Heart left ventricle (tissue), 16 donors: ENCODE results near the gene PALLD. TPM values are rescaled to one million over a fixed set of nuclear protein-coding genes. Genes with fewer than 3 reads are reported as not detected.
A peak's percentile ranks its signal among the peaks of the same experiment; 100 is the strongest.

Experiments
- ATAC-seq, 4 donors: fragments of 200-7000 bp; cut with Tn5 transposase; one replicate each; pipeline ENCODE4 v1.9.1; 2020 to 2022; ENCODE audit warnings: moderate library complexity in 4 of 4, mild to moderate bottlenecking in 3 of 4, moderate number of reproducible peaks in 1 of 4
- DNase-seq, 5 donors: peaks; one replicate each; pipeline ENCODE4 v3.0.0-alpha.2; 2020
- H3K27ac ChIP-seq, 12 donors: fragments of 200-600 bp; sonication (generic) in 4 of 12; one replicate each; pipeline versions ENCODE4 v1.5.0 to v1.8.0; 2016 to 2022; ENCODE audit warnings: mild to moderate bottlenecking in 2 of 12
- H3K27me3 ChIP-seq, 9 donors: fragments of 200-600 bp; sonication (generic) in 2 of 9; one replicate each; pipeline versions ENCODE4 v1.5.1 to v1.8.0; 2016 to 2022; ENCODE audit warnings: mild to moderate bottlenecking in 3 of 9
- H3K36me3 ChIP-seq, 9 donors: fragments of 200-600 bp; sonication (generic) in 2 of 9; one replicate each; pipeline versions ENCODE4 v1.5.0 to v1.8.0; 2018 to 2022; ENCODE audit warnings: mild to moderate bottlenecking in 2 of 9
- H3K4me1 ChIP-seq, 12 donors: fragments of 200-600 bp; sonication (generic) in 4 of 12; one replicate each; pipeline versions ENCODE4 v1.5.0 to v1.8.0; 2016 to 2022; ENCODE audit warnings: mild to moderate bottlenecking in 3 of 12
- H3K4me3 ChIP-seq, 12 donors: fragments of 200-600 bp; sonication (generic) in 4 of 12; one replicate each; pipeline versions ENCODE4 v1.5.0 to v1.8.0; 2017 to 2022; ENCODE audit warnings: mild to moderate bottlenecking in 9 of 12, moderate library complexity in 4 of 12
- H3K9me3 ChIP-seq, 12 donors: fragments of 200-600 bp; sonication (generic) in 4 of 12; one replicate each; pipeline versions ENCODE4 v1.5.0 to v1.8.0; 2016 to 2022; ENCODE audit warnings: mild to moderate bottlenecking in 1 of 12
- POLR2A ChIP-seq, 2 donors: fragments of 450-650 bp; IDR thresholded peaks; one replicate each; pipeline ENCODE4 v1.6.1; 2017; ENCODE audit warnings: antibody characterized with exemption in 2 of 2, mild to moderate bottlenecking in 2 of 2, moderate library complexity in 2 of 2
- WGBS, 4 donors: extraction: QIAGEN DNeasy Blood & Tissue Kit in 2 of 4; methylation state at CpG; one replicate each; pipeline versions ENCODE4 v1.1.5 to v1.1.7; 2013 to 2018; 5-methylcytosine and 5-hydroxymethylcytosine counted together
- intact Hi-C, 10 donors: fragments of 100-400 bp; cut with DNase I; formaldehyde crosslinking; loops; one replicate each; pipeline versions ENCODE4 v1.11.1 to v1.14.2; 2022
- polyA plus RNA-seq, 2 donors: library from polyadenylated mRNA; stranded (reverse); fragments of 200-250 nt; gene quantifications; one replicate each; pipeline ENCODE4 v1.2.3, GENCODE V29; 2013
- total RNA-seq, 9 donors: library from RNA; depleted of rRNA in 2 of 9; stranded (reverse); fragments of >200 nt in 2 of 9; fragmentation: NEBNext Ultra II Directional in 3 of 9; extraction: Animal tissue kit (Norgen Biotek cat#: 25700) in 3 of 9; gene quantifications; one replicate each; pipeline versions ENCODE4 v1.1.0 to v1.2.4, GENCODE V29; 2016 to 2023
- TF ChIP-seq, protein P1 (sequence below), 12 donors: fragments of 200-600 bp; sonication (generic) in 4 of 12; IDR thresholded peaks; one replicate each; pipeline versions ENCODE4 v1.5.0 to v1.8.0; 2018 to 2022; ENCODE audit warnings: antibody characterized with exemption in 12 of 12, mild to moderate bottlenecking in 5 of 12
- donor health status: ischemic (EF 13 %, LVEDD 7.1; RV severe dilation, severe dysfunction).
- donor health status: healthy with polysubstance abuse.
- donor health status: DM: no; HTN: yes; CAD: no.
- donor health status: DM: no; HTN: no; CAD: no.
- donor health status: ischemic (EF 25% LVEDD 6.9; RV normal size, moderate dysfunction).
- donor health status: ischemic (EF 25% LVEDD 5.7; RV mildly dilated, moderate dysfunction).
- donor health status: healthy.
- donor health status: DM: yes; HTN: yes; CAD: no.
- donor health status: ischemic (EF 35%, LVEDD 5.7; RV mildly dilated, moderate dysfunction).
- donor health status: nonischemic (EF 11% LVEDD 7.7; RV severe dilation, severe dysfunction).
- donor health status: DM: yes; HTN: yes; CAD: no.
- donor health status: PGD.
- donor health status: ischemic (EF 29% LVEDD 5.4; RV normal size, mild dysfunction).
- donor health status: nonischemic (EF 23%, LVEDD 6.1; RV moderate dilation, normal function).

The PALLD gene
- total and polyA plus RNA-seq, 11 donors = 193 to 1,428 (median 1,015) TPM

DNA sequence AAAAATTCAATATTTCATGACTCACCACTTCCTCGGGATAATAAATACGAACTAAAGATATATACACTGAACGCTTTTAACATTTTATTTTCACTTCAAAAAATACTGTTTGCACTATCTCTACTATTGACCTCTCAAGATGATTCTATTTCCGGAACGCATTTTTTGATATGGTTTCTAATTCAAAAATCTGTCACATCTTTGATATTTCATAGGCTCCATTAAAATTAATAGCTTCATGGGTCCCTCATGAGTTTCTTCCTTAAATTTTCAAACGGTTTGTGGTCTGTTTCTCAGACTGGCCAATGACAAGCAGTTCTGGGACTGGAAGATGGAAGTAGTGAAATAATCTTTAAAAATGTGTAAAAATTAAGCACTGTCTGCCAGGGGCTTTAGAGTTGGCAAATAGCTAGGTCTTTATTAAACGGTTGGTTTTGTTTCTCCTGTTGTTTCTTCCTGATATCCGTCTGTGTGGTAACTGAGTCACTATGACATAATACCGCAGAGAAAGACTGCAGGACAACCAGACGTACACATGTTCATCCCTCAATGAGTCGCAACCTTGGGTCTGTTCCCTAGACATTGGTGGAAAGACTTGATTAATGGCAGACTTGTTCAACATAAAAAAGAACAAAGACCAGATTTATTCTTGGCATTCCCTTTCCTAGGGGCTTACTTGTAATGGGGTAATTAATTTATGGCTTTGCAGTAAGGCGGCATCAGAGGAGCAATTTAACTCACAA lies 133.8 kb downstream of the PALLD start:
- DNase-seq (no peak), ATAC-seq (peak in 1 of 4 donors; percentile 52)
- peaks cover 0 to 45% (median 27%) of the 10 kb centered on the region in 12 donors for H3K4me1 ChIP-seq
- peaks cover 0 to 30% (median 0%) of the 10 kb centered on the region in 9 donors for H3K27me3 ChIP-seq
- 73 to 79% (median 75%) methylated on average over 12 of the region's 12 CpGs for WGBS, 4 donors
- H3K27ac ChIP-seq = peak overlapping the region in 10 of 12 donors; percentile 47 to 87 (median 79)
- H3K9me3 ChIP-seq = no peaks in the 10 kb centered on the region
- H3K4me3 ChIP-seq = peak overlapping the region in 9 of 12 donors; percentile 52 to 75 (median 59)
- intact Hi-C loops = loop anchor here in 5 of 10 donors (2.0 to 10.0 kb wide), 3 partner anchors 43 to 116 kb away; no protein-coding TSS in a partner anchor
- no peaks in the 10 kb centered on the region for H3K36me3 ChIP-seq
- no peak for TF ChIP-seq POLR2A (IDR thresholded peaks at IDR 0.05)
- TF ChIP-seq, protein P1, sequence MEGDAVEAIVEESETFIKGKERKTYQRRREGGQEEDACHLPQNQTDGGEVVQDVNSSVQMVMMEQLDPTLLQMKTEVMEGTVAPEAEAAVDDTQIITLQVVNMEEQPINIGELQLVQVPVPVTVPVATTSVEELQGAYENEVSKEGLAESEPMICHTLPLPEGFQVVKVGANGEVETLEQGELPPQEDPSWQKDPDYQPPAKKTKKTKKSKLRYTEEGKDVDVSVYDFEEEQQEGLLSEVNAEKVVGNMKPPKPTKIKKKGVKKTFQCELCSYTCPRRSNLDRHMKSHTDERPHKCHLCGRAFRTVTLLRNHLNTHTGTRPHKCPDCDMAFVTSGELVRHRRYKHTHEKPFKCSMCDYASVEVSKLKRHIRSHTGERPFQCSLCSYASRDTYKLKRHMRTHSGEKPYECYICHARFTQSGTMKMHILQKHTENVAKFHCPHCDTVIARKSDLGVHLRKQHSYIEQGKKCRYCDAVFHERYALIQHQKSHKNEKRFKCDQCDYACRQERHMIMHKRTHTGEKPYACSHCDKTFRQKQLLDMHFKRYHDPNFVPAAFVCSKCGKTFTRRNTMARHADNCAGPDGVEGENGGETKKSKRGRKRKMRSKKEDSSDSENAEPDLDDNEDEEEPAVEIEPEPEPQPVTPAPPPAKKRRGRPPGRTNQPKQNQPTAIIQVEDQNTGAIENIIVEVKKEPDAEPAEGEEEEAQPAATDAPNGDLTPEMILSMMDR (IDR thresholded peaks at IDR 0.05) = no peak

DNA sequence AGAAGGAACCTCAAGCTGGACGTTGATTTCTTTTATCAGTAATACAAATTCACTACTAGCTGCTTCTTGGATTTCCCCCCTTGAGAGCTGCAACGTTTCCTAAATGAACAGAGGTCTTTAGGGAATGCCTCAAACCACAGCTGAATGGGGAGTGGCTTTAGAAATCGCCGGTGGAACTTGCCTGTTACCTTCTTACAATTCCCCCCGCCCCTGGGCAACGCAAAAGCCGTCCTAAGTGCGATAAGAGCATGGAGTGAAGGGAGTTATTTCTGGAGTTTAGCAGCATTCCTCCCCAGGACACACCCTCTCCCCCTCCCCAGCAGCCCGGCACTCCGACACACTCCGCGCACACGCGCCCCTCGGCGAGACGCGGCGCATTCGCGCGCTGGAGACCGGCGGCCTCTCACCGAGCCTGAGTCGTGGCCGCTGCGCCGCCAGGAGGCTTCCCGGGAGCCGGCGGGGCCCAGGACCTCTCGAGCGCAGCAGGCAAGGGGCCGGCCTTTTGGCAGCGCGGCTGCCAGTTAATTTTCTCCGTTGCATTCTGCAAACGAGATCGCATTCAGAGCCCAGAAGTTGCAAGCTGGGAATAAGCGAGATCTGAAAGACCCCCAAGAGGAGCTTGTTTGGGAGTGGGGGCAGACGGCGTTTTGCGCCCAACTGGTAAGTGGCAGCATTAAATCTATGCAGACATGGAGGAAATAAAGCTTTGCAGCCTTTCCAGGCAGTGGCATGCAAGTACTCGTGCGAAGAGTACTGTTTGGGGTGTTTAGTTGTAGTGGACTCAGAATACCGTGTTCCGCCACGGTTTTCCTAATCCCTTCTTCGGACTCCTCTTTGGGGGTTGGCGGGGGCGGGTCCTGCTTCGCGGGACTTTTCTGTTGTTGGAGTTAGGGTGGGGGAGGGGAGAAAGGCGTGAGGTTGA lies 134.7 kb downstream of the PALLD start:
- TF ChIP-seq, protein P1 (IDR thresholded peaks at IDR 0.05) = peak in 10 of 12 donors; percentile 27 to 68 (median 39)
- TF ChIP-seq POLR2A (IDR thresholded peaks at IDR 0.05) = no peak
- ATAC-seq (peak; percentile 59 to 86 (median 84)), DNase-seq (peak; percentile 57 to 80 (median 71))
- no peaks in the 10 kb centered on the region for H3K9me3 ChIP-seq
- no peaks in the 10 kb centered on the region for H3K36me3 ChIP-seq
- H3K4me1 ChIP-seq = peaks cover 0 to 54% (median 34%) of the 10 kb centered on the region in 12 donors
- H3K4me3 ChIP-seq = peak overlapping the region; percentile 28 to 75 (median 58)
- 0 to 1% (median 1%) methylated on average over 43 to 55 of the region's 55 CpGs for WGBS, 4 donors
- H3K27me3 ChIP-seq = peaks cover 0 to 30% (median 0%) of the 10 kb centered on the region in 9 donors
- intact Hi-C loops = loop anchor here in 6 of 10 donors (2.0 to 10.0 kb wide), 3 partner anchors 44 to 117 kb away; no protein-coding TSS in a partner anchor
- peak overlapping the region; percentile 22 to 87 (median 76) for H3K27ac ChIP-seq

DNA sequence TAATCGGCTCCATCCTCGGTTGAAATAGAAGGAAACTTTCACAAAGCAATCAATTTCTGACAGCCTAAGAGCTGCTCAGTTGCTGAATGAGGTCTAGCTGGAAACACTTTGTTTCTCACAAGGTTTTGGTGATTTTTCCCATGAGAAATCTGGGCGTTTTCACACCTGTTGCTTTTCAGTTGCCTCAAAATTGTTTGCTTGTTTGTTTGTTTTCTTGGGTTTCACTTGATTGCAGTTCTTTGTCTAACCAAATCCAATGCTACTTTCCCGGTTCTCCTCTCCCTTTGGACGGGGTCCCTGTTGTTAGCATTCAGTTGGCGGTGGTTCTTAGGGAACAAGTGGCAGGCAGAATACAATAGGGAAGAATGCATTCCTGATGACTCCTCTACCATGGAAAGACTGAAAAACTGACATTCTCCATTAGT lies 135.5 kb downstream of the PALLD start:
- DNase-seq = no peak
- intact Hi-C loops = loop anchor here in 5 of 10 donors (2.0 to 10.0 kb wide), 3 partner anchors 45 to 118 kb away; no protein-coding TSS in a partner anchor
- H3K4me1 ChIP-seq = peaks cover 0 to 62% (median 42%) of the 10 kb centered on the region in 12 donors
- WGBS, 4 donors = 10 to 18% (median 15%) methylated on average over 6 of the region's 6 CpGs
- ATAC-seq = no peak
- H3K4me3 ChIP-seq = peak overlapping the region; percentile 28 to 75 (median 58)
- H3K9me3 ChIP-seq = no peaks in the 10 kb centered on the region
- peak overlapping the region; percentile 22 to 87 (median 76) for H3K27ac ChIP-seq
- TF ChIP-seq, protein P1 (IDR thresholded peaks at IDR 0.05) = no peak
- no peak for TF ChIP-seq POLR2A (IDR thresholded peaks at IDR 0.05)
- H3K36me3 ChIP-seq = no peaks in the 10 kb centered on the region
- H3K27me3 ChIP-seq = peaks cover 0 to 30% (median 0%) of the 10 kb centered on the region in 9 donors
